ENCODE measurements around the gene TEDC2. TPM values are rescaled to one million over a fixed set of nuclear protein-coding genes. Genes with fewer than 3 reads are reported as not detected.

TEDC2 gene
- polyA plus RNA-seq, 1 of the 3 experiments (the other 2 are of a cell fraction): 15.6 TPM

DNA sequence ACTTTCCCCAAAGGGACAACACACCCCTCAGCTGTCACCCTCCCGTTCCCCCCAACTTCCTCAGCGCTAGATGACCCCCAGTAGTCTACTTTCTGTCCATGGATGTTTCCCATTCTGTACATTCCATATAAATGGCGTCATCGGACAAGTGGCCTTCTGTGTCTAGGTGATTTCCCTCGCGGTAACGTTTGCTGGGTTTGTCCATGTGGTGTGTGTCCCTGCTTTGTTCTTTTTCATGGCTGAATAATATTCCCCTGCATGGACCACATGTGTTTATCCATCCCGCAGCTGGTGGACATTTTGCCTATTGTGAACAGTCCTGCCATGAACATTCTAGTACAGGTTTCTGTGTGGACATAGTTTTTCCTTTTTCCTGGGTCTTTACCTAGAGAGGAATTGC is 7.3 kb upstream of the TEDC2 start (continued):
- TF ChIP-seq, protein P1, sequence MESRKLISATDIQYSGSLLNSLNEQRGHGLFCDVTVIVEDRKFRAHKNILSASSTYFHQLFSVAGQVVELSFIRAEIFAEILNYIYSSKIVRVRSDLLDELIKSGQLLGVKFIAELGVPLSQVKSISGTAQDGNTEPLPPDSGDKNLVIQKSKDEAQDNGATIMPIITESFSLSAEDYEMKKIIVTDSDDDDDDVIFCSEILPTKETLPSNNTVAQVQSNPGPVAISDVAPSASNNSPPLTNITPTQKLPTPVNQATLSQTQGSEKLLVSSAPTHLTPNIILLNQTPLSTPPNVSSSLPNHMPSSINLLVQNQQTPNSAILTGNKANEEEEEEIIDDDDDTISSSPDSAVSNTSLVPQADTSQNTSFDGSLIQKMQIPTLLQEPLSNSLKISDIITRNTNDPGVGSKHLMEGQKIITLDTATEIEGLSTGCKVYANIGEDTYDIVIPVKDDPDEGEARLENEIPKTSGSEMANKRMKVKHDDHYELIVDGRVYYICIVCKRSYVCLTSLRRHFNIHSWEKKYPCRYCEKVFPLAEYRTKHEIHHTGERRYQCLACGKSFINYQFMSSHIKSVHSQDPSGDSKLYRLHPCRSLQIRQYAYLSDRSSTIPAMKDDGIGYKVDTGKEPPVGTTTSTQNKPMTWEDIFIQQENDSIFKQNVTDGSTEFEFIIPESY (IDR thresholded peaks at IDR 0.05; ENCODE audit: borderline replicate concordance, low read depth): no peak
- TF ChIP-seq YY1 (IDR thresholded peaks at IDR 0.05; ENCODE audit: low read depth) (no peak), CHD2 (IDR thresholded peaks at IDR 0.05; ENCODE audit: low read length, partially characterized antibody) (no peak)
- TF ChIP-seq, protein P2, sequence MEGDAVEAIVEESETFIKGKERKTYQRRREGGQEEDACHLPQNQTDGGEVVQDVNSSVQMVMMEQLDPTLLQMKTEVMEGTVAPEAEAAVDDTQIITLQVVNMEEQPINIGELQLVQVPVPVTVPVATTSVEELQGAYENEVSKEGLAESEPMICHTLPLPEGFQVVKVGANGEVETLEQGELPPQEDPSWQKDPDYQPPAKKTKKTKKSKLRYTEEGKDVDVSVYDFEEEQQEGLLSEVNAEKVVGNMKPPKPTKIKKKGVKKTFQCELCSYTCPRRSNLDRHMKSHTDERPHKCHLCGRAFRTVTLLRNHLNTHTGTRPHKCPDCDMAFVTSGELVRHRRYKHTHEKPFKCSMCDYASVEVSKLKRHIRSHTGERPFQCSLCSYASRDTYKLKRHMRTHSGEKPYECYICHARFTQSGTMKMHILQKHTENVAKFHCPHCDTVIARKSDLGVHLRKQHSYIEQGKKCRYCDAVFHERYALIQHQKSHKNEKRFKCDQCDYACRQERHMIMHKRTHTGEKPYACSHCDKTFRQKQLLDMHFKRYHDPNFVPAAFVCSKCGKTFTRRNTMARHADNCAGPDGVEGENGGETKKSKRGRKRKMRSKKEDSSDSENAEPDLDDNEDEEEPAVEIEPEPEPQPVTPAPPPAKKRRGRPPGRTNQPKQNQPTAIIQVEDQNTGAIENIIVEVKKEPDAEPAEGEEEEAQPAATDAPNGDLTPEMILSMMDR (IDR thresholded peaks at IDR 0.05): no peak

DNA sequence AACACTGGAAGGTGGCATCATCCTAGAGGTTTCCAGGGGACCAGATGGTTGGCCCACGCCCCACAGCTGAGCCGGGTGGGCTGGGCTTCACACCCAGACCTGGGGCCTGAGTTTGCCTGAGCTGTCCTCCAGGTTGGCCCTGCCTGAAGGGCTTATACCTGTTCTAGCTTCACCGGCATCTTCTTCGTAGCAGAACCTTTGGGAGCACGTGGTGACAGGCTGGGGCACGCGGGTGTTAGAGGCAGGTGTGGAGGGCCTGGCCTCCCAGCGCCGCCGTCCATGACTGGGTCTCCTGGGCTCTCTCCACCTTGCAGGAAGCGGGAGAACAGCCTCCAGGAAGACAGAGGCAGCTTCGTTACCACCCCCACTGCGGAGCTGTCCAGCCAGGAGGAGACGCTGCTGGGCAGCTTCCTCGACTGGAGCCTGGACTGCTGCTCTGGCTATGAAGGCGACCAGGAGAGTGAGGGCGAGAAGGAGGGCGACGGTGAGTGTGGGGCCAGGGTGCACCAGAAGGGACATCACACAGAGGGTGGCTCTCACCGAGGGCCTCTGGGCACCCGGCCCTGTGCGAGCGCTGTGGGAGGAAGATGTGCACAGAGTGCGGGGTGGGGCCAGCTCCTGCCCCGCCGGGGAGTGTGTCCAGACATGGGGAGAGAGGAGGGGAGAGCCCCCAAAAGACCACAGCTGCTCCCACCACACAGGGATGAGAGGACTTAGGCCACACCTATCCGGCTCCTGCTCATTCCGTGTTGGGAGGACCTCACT is 4.6 kb upstream of the TEDC2 start:
- Histone ChIP-seq H3K4me3 (ENCODE audit: low read depth in 2 of 2, low read length in 1 of 2) (no peak overlapping the region), H3K9me2 (no peaks in the 10 kb centered on the region), H3F3A (replicated peaks; ENCODE audit: insufficient read depth) (peaks cover 16% of the 10 kb centered on the region), H3K79me2 (ENCODE audit: insufficient read depth) (no peaks in the 10 kb centered on the region; the same call in 1 of the 2 replicates), H3K9ac (no peak overlapping the region), H3K27me3 (ENCODE audit: insufficient read depth) (no peaks in the 10 kb centered on the region), H3K27ac (ENCODE audit: low read depth in 2 of 2, low read length in 1 of 2) (no peak overlapping the region), H3K4me2 (no peak overlapping the region), H3K36me3 (replicated peaks in 1 of 2; ENCODE audit: control insufficient read depth in 1 of 2, insufficient read depth in 2 of 2, low read length in 1 of 2) (peaks cover 8 to 36% of the 10 kb centered on the region in 2 experiments), H4K20me1 (ENCODE audit: insufficient read depth) (no peaks in the 10 kb centered on the region), H3K4me1 (ENCODE audit: control insufficient read depth in 1 of 2, insufficient read depth in 2 of 2, low read depth in 1 of 2, low read length in 1 of 2) (peaks cover 0 to 11% of the 10 kb centered on the region in 2 experiments; a peak in 1 of 4 replicates), H2AFZ (ENCODE audit: low read depth) (no peak overlapping the region), H3K9me3 (no peaks in the 10 kb centered on the region)
- no peak for DNase-seq
- POLR2A ChIA-PET: interaction anchor here (0.6 kb wide), 1 partner anchor 117 kb away, joined by 4 read pairs; no protein-coding TSS in a partner anchor
- CTCF ChIA-PET: interaction anchor here (1.3 to 1.8 kb wide), 2 partner anchors 26 to 46 kb away, joined by 7 read pairs; partner anchors contain the start of gene CCNF
- 94% methylated on average over 12 of the region's 28 CpGs for WGBS (ENCODE audit: low lambda C conversion rate)
- TF ChIP-seq SIN3A (IDR thresholded peaks at IDR 0.05; ENCODE audit: borderline replicate concordance, low read depth, low read length) (no peak), TAF1 (IDR thresholded peaks at IDR 0.05; ENCODE audit: borderline replicate concordance, low read depth, low read length) (no peak), TCF12 (IDR thresholded peaks at IDR 0.05) (no peak), MEF2A (IDR thresholded peaks at IDR 0.05; ENCODE audit: borderline replicate concordance, low read depth) (no peak), RCOR1 (IDR thresholded peaks at IDR 0.05; ENCODE audit: low read length) (no peak), SMC3 (IDR thresholded peaks at IDR 0.05; ENCODE audit: low read depth, low read length) (no peak), POLR2AphosphoS5 (IDR thresholded peaks at IDR 0.05; ENCODE audit: low read depth, low read length) (no peak), EZH2phosphoT487 (IDR thresholded peaks at IDR 0.05; ENCODE audit: borderline replicate concordance, low read depth) (no peak), JUND (IDR thresholded peaks at IDR 0.05) (no peak), FOSL2 (IDR thresholded peaks at IDR 0.05; ENCODE audit: borderline replicate concordance, low read depth) (no peak), TEAD4 (IDR thresholded peaks at IDR 0.05; ENCODE audit: borderline replicate concordance, insufficient read depth) (no peak), EP300 (IDR thresholded peaks at IDR 0.05; ENCODE audit: borderline replicate concordance in 1 of 2, low read depth in 1 of 2, low read length in 1 of 2) (no peak), CHD2 (IDR thresholded peaks at IDR 0.05; ENCODE audit: low read length, partially characterized antibody) (no peak), FOXJ3 (CRISPR knock-in tag; IDR thresholded peaks at IDR 0.05) (no peak)
- TF ChIP-seq, protein P3, sequence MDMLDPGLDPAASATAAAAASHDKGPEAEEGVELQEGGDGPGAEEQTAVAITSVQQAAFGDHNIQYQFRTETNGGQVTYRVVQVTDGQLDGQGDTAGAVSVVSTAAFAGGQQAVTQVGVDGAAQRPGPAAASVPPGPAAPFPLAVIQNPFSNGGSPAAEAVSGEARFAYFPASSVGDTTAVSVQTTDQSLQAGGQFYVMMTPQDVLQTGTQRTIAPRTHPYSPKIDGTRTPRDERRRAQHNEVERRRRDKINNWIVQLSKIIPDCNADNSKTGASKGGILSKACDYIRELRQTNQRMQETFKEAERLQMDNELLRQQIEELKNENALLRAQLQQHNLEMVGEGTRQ (IDR thresholded peaks at IDR 0.05; ENCODE audit: borderline replicate concordance, low read depth, low read length): no peak
- TF ChIP-seq, protein P4, sequence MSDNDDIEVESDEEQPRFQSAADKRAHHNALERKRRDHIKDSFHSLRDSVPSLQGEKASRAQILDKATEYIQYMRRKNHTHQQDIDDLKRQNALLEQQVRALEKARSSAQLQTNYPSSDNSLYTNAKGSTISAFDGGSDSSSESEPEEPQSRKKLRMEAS (IDR thresholded peaks at IDR 0.05; ENCODE audit: low read depth): no peak
- TF ChIP-seq, protein P5, sequence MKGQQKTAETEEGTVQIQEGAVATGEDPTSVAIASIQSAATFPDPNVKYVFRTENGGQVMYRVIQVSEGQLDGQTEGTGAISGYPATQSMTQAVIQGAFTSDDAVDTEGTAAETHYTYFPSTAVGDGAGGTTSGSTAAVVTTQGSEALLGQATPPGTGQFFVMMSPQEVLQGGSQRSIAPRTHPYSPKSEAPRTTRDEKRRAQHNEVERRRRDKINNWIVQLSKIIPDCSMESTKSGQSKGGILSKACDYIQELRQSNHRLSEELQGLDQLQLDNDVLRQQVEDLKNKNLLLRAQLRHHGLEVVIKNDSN (IDR thresholded peaks at IDR 0.05; ENCODE audit: borderline replicate concordance, low read depth): no peak
